ENCODE results near the gene BPIFA1.

BPIFA1 gene

GRCh38 chr20:33279261-33279910, 43.6 kb downstream of the BPIFA1 start:
- DNase-seq = peak in 1 of 2 experiments; percentile 17

GRCh38 chr20:33280000-33280680, 44.3 kb downstream of the BPIFA1 start:
- DNase-seq = no peak

DNA sequence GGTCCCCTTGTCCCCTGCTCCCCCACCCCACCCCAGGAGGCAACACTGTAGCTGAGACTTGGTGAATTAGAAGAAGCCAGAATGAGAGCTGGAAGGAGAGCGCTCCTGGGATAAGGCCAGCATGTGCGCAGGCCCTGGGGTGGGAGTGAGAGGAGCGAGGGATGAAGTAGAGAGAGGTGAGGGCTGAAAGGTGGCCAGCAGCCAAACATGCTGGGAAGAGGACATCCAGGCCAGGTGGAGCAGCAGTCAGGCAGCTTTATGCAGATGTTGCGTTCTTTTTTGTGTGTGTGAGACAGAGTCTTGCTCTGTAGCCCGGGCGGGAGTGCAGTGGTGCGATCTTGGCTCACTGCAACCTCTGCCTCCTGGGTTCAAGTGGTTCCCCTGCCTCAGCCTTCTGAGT, 45.0 kb downstream of the BPIFA1 start:
- DNase-seq = no peak

DNA sequence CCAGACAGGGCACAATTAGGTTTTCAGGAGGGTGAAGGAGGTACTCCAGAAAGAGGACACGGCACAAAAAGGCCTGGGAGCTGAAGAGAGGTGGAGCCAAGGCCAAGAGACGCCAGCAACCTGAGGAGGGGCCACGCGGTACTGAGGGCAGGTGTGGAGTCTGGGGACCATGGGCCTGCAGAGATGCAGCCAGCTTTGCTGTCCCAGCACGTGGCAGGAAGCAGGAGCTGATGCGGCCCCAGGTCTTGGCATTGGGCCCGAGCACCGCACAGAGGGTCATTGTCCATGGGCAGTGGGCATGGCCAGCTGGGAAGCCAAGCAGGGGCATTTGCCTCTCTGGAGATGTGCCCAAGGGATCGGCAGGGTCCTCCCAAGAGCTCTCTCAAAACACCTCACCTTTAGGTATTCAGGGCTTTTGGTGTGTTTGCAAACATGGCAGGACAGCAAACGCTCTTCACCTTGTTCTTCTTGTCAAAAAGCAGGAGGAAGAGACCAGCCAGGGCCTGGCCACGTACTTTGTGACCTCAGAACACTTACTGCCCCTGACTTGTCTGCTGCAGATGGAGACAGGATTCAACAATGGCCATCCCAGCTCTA, 45.9 kb downstream of the BPIFA1 start:
- DNase-seq = no peak

GRCh38 chr20:33282196-33282934, 46.6 kb downstream of the BPIFA1 start:
- no peak for DNase-seq

- DNase-seq = no peak
These were observed 47.3 kb downstream of the BPIFA1 start, which contains the start of gene BPIFB1 for GRCh38 chr20:33282991-33283555. TSS of gene BPIFB1 (plus strand) at chr20:33283214. CDS start at chr20:33286074, 2,860 bp downstream.

DNA sequence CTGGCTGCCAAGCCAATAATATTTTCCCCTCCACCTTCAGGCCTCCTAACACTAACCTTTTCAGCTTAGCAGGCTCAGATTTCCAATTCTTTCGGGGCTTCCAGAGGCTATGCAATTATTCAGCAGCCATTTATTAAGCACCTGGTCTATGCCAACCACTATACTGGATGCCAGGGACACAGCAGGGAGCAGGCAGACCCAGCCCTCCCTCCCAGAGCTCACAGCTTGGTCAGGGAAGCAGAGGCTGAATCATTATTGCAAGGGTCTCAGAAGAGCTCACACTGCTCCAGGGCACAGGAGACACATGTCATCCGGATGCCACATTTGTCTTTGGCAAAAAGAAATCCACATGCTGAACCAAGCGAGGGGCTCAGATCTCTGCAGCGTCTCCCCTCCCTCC, 48.5 kb downstream of the BPIFA1 start:
- no peak for DNase-seq

GRCh38 chr20:33284937-33285336, 49.1 kb downstream of the BPIFA1 start:
- DNase-seq = no peak

- DNase-seq = no peak
These were observed 50.2 kb downstream of the BPIFA1 start for GRCh38 chr20:33285861-33286495.

- no peak for DNase-seq
These were observed 52.1 kb downstream of the BPIFA1 start for GRCh38 chr20:33287884-33288283.

DNA sequence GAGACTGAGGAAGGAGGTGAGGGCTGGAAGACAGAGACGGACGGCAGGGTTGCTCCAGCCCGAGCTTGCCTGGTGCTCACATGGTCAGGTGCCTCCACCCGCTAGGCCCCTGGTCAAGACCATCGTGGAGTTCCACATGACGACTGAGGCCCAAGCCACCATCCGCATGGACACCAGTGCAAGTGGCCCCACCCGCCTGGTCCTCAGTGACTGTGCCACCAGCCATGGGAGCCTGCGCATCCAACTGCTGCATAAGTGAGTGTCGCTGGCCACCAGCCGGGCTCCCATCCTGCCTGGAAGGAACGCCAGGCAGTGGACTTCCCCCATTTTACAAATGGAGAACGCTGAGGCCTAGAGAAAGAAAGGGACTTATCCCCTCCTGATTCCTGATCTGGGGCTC, 55.1 kb downstream of the BPIFA1 start:
- no peak for DNase-seq

- no peak for DNase-seq
These were observed 55.6 kb downstream of the BPIFA1 start for GRCh38 chr20:33291416-33291815.

DNA sequence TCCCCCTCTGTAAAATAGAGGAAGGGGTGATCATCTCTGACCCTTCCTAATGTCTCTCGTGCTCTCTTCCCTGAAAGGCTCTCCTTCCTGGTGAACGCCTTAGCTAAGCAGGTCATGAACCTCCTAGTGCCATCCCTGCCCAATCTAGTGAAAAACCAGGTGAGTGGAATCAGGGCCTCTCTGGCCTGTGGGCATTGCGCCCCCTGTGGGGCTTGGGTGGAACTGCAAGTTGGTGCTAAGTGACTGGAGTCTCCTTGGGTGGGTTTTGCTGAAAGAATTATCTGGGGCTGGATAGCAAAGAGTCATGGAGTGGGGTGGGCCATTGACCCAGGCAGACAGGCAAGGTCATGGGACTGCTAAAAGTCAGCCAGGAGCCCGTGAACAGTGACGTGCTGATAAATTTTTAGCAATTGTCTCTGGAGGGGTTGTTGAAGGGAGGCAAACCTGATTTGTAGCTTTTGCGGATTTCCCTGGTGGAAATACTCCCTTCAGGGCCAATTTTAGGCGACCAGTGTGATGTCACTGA, 56.1 kb downstream of the BPIFA1 start:
- peak; percentile 37 to 75 for DNase-seq
